Stimulated activated naive CD8-positive, alpha-beta T cell treated with anti-CD3 and anti-CD28 coated beads, Interleukin-15, Interleukin-2, amounts not matched to agents 100 ng/mL and 50 ng/mL, for 24 hours (primary cell): Measurements from ENCODE around the gene TCF7L2.

Experiments
- H3K27ac Mint-ChIP-seq: one replicate; pipeline ENCODE4 v1.8.0; 2021; ENCODE audit warnings: mild to moderate bottlenecking, mixed read lengths
- H3K27me3 Mint-ChIP-seq: one replicate; pipeline ENCODE4 v1.8.0; 2021; ENCODE audit warnings: mixed read lengths
- H3K36me3 Mint-ChIP-seq: one replicate; pipeline ENCODE4 v1.8.0; 2021; ENCODE audit warnings: low read depth, mixed read lengths
- H3K4me1 Mint-ChIP-seq: one replicate; pipeline ENCODE4 v1.8.0; 2021; ENCODE audit warnings: low read depth, mixed read lengths
- H3K4me3 Mint-ChIP-seq: one replicate; pipeline ENCODE4 v1.8.0; 2021; ENCODE audit warnings: mild to moderate bottlenecking, mixed read lengths
- H3K9me3 Mint-ChIP-seq: one replicate; pipeline ENCODE4 v1.8.0; 2021; ENCODE audit warnings: mixed read lengths

The TCF7L2 gene

GRCh38 chr10:112926906-112927688 lies 22.9 kb upstream of the TCF7L2 start:
- no peak overlapping the region for H3K4me3 Mint-ChIP-seq
- H3K4me1 Mint-ChIP-seq = no peaks in the 10 kb centered on the region
- H3K36me3 Mint-ChIP-seq = no peaks in the 10 kb centered on the region
- H3K27ac Mint-ChIP-seq = no peak overlapping the region
- peaks cover 4% of the 10 kb centered on the region for H3K9me3 Mint-ChIP-seq
- peaks cover 7% of the 10 kb centered on the region for H3K27me3 Mint-ChIP-seq

GRCh38 chr10:112927980-112928379 lies 22.1 kb upstream of the TCF7L2 start:
- Mint-ChIP-seq H3K4me1 (no peaks in the 10 kb centered on the region), H3K4me3 (no peak overlapping the region), H3K27me3 (peaks cover 9% of the 10 kb centered on the region), H3K36me3 (no peaks in the 10 kb centered on the region), H3K27ac (no peak overlapping the region), H3K9me3 (peaks cover 4% of the 10 kb centered on the region)

DNA sequence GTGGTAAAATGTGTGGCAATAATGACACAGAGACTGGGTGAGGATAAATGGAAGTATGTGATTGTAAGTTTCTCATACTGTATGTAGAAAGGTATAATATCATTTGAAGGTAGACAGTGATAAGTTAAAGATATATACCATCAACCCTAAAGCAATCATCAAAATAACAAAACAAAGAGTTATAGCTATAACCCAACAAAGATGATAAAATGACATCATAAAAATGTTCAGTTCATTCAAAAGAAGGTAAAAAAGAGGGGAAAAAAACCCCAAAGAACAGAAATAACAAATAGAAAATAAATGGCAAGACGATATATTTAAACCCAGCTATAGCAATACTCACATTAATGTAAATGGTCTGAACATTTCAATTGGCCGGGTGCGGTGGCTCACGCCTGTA lies 17.4 kb upstream of the TCF7L2 start:
- H3K9me3 Mint-ChIP-seq = peaks cover 4% of the 10 kb centered on the region
- H3K36me3 Mint-ChIP-seq = no peaks in the 10 kb centered on the region
- H3K4me1 Mint-ChIP-seq = no peaks in the 10 kb centered on the region
- H3K4me3 Mint-ChIP-seq = no peak overlapping the region
- peaks cover 11% of the 10 kb centered on the region for H3K27me3 Mint-ChIP-seq
- no peak overlapping the region for H3K27ac Mint-ChIP-seq

DNA sequence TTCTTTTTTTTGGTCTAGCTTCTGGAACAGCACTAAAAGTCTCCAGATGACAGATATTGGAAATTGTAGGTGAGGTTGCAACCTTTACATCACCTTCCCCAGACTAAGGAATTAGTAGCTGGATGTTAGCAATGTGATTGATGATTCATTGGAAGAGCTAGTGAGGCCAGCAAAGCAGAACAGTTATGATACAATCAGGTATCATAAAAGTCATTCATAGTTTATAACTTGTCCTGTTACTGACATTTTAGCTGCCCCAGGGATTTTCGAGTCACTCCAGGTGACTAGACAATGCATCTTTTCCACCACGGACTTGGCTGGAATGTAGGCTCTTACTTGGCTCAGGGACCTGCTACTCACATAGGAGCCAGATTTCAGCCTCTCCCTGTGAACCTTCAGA lies 15.9 kb upstream of the TCF7L2 start:
- no peak overlapping the region for H3K4me3 Mint-ChIP-seq
- H3K36me3 Mint-ChIP-seq = no peaks in the 10 kb centered on the region
- H3K4me1 Mint-ChIP-seq = no peaks in the 10 kb centered on the region
- H3K9me3 Mint-ChIP-seq = peaks cover 3% of the 10 kb centered on the region
- peaks cover 11% of the 10 kb centered on the region for H3K27me3 Mint-ChIP-seq
- H3K27ac Mint-ChIP-seq = no peak overlapping the region

DNA sequence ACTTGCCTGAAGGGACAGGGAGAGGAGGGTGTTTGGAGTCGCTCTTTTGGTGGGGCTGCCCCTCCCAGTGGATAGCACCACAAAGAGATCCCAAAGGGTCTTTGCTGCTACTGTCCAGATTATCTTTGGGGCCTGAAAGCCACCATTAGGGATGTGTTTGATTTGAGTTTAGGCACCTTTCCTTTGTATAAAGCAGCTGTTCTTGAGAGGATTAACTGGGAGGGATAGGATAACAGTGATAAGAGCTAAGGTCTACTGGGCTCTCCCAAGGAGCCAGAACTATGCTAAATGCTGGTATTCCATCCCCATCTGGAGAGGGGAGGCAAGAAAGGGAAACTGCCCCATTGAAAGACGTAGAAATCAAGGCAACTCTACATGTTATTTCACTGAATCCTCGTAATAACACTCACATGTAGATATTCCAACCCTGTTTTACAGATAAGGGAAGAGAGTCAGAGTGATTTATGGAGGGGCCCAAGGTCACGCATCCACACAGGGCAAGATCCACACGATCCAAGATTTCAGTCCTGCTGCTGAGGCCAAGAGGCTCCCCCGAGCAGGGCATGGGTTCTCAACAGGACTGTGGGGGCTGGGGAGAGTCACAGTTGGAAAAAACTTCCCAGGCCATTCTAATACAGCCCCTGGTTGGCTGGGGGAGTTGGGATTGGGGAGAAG lies 11.1 kb upstream of the TCF7L2 start:
- Mint-ChIP-seq H3K36me3 (no peaks in the 10 kb centered on the region), H3K4me3 (no peak overlapping the region), H3K27ac (no peak overlapping the region), H3K4me1 (no peaks in the 10 kb centered on the region), H3K9me3 (no peaks in the 10 kb centered on the region), H3K27me3 (peaks cover 14% of the 10 kb centered on the region)

DNA sequence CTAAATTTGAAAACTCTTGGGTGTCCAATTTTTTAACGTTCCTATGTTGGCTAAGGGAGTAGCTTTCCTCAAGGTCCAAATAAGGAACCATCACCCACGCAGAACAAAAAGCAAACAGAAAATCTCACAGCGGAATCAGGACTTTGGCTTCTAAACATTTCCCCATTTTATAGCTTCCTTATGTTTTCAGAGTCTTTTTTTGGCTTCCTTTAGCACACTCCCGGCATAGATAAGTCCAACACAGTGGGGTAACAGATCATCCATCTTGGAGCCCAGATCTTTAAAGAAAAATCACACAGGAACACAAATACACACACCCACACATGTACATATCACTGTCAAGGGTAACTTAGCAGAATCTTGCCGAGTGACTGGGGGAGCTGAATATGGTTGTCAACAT lies 4.2 kb upstream of the TCF7L2 start:
- no peak overlapping the region for H3K27ac Mint-ChIP-seq
- peaks cover 46% of the 10 kb centered on the region for H3K27me3 Mint-ChIP-seq
- H3K9me3 Mint-ChIP-seq = no peaks in the 10 kb centered on the region
- H3K36me3 Mint-ChIP-seq = no peaks in the 10 kb centered on the region
- no peak overlapping the region for H3K4me3 Mint-ChIP-seq
- peaks cover 19% of the 10 kb centered on the region for H3K4me1 Mint-ChIP-seq

- peaks cover 20% of the 10 kb centered on the region for H3K4me1 Mint-ChIP-seq
- no peak overlapping the region for H3K27ac Mint-ChIP-seq
- no peaks in the 10 kb centered on the region for H3K9me3 Mint-ChIP-seq
- H3K27me3 Mint-ChIP-seq = peaks cover 47% of the 10 kb centered on the region
- H3K4me3 Mint-ChIP-seq = no peak overlapping the region
- no peaks in the 10 kb centered on the region for H3K36me3 Mint-ChIP-seq
Measured at GRCh38 chr10:112946649-112947048, 3.4 kb upstream of the TCF7L2 start.

- Mint-ChIP-seq H3K4me1 (peaks cover 28% of the 10 kb centered on the region), H3K27me3 (peaks cover 51% of the 10 kb centered on the region), H3K36me3 (no peaks in the 10 kb centered on the region), H3K9me3 (no peaks in the 10 kb centered on the region), H3K27ac (no peak overlapping the region), H3K4me3 (no peak overlapping the region)
Measured at GRCh38 chr10:112948196-112948595, 1.9 kb upstream of the TCF7L2 start.

- Mint-ChIP-seq H3K4me1 (peaks cover 28% of the 10 kb centered on the region), H3K9me3 (no peaks in the 10 kb centered on the region), H3K4me3 (no peak overlapping the region), H3K27ac (no peak overlapping the region), H3K36me3 (no peaks in the 10 kb centered on the region), H3K27me3 (peaks cover 61% of the 10 kb centered on the region)
Measured at GRCh38 chr10:112949143-112949823, 764 bp upstream of the TCF7L2 start.

- Mint-ChIP-seq H3K27ac (peak overlapping the region; percentile 86), H3K4me3 (peak overlapping the region; percentile 93), H3K36me3 (no peaks in the 10 kb centered on the region), H3K27me3 (peaks cover 65% of the 10 kb centered on the region), H3K4me1 (peaks cover 37% of the 10 kb centered on the region), H3K9me3 (no peaks in the 10 kb centered on the region)
Measured at GRCh38 chr10:112950714-112951358, 789 bp downstream of the TCF7L2 start.

DNA sequence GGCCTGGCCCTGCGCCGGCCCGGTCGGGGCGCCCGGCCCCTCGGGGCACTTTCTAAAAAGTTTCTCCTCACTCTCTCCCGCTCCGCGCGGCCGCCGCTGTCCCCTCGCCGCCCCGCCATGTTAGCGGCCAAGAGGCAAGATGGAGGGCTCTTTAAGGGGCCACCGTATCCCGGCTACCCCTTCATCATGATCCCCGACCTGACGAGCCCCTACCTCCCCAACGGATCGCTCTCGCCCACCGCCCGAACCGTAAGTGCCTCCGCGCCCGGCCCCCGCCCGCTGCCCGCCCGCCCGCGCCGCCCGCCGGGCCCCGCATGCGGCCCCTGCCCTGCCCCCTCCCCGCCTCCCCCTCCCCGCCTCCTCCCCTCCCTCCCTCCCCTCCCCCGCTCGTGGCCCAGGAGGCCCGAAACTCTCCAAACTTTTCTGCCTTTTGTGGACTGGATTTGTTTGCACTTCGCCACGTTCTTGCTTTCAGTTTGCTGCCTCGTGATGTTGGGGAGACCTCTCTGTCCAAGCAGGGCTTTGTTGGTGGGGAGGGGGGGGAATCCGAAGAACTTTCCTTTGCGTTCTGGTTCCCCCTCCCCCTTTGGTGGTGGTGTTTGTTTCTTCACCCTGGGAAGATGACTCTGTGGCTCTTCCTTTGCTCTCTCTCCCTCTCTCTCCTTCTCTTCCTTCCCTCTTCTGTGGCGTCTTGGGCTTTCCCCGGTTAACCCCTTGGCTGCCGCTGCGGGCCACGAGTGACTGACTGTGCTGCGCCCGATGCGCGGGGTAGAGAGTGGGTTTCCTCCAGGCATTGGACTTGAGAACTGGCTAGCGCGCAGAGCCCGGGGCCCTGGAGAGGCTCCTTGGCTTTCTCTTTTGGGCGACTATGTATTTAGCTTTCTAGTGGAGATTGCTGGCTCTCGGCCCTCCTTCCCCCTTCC lies 1.6 kb downstream of the TCF7L2 start:
- Mint-ChIP-seq H3K27me3 (peaks cover 65% of the 10 kb centered on the region), H3K36me3 (no peaks in the 10 kb centered on the region), H3K9me3 (no peaks in the 10 kb centered on the region), H3K4me1 (peaks cover 40% of the 10 kb centered on the region), H3K27ac (peak overlapping the region; percentile 96), H3K4me3 (peak overlapping the region; percentile 93)

- Mint-ChIP-seq H3K36me3 (no peaks in the 10 kb centered on the region), H3K4me3 (peak overlapping the region; percentile 93), H3K4me1 (peaks cover 40% of the 10 kb centered on the region), H3K9me3 (no peaks in the 10 kb centered on the region), H3K27ac (no peak overlapping the region), H3K27me3 (peaks cover 72% of the 10 kb centered on the region)
Measured at GRCh38 chr10:112952282-112953173, 2.5 kb downstream of the TCF7L2 start.
